Cardiac muscle cell (in vitro differentiated cells and primary cell): ENCODE measurements around the gene DDC. TPM values are rescaled to one million over a fixed set of nuclear protein-coding genes. Genes with fewer than 3 reads are reported as not detected.

Source experiments
- DNase-seq, 2 donors: peaks; one replicate each; pipeline versions ENCODE4 v3.0.0 to v3.0.0-alpha.2; 2010 to 2017; ENCODE audit warnings: low read depth in 1 of 2, low spot score in 1 of 2
- H3K27ac ChIP-seq: fragments of 200-600 bp; sonication (generic); 2 replicates; pipeline ENCODE4 v1.5.1; 2016
- H3K27me3 ChIP-seq: fragments of 200-600 bp; sonication (generic); 2 replicates; pipeline ENCODE4 v1.6.0; 2016; ENCODE audit warnings: control low read depth
- H3K36me3 ChIP-seq: fragments of 200-600 bp; sonication (generic); 2 replicates; pipeline ENCODE4 v1.5.1; 2016; ENCODE audit warnings: control low read depth
- H3K4me1 ChIP-seq: fragments of 200-600 bp; sonication (generic); 2 replicates; pipeline ENCODE4 v1.8.1; 2017; ENCODE audit warnings: low read depth, mild to moderate bottlenecking, mixed run types
- H3K4me3 ChIP-seq: fragments of 200-600 bp; sonication (generic); 2 replicates; pipeline ENCODE4 v1.5.1; 2016; ENCODE audit warnings: mild to moderate bottlenecking
- H3K9me3 ChIP-seq: fragments of 200-600 bp; sonication (generic); 2 replicates; pipeline ENCODE4 v1.5.1; 2017; ENCODE audit warnings: low read depth, mild to moderate bottlenecking, control low read depth
- polyA plus RNA-seq: library from polyadenylated mRNA; unstranded; fragments of >200 nt; fragmentation: Nextera tagmentation; extraction: Ambion mirVana; gene quantifications from 2 replicates; pipeline ENCODE4 v1.2.1, GENCODE V29; 2016
- total RNA-seq: library from RNA; depleted of rRNA; stranded (reverse); fragments of >200 nt; gene quantifications from 2 replicates; pipeline ENCODE4 v1.2.3, GENCODE V29; 2016
- TF ChIP-seq, protein P1 (sequence below): IDR thresholded peaks from 2 replicates; pipeline ENCODE4 v1.5.1; 2012; ENCODE audit warnings: low read depth, mild to moderate bottlenecking, low read length

DDC gene
- total and polyA plus RNA-seq, 2 experiments from 2014 or later = not detected

DNA sequence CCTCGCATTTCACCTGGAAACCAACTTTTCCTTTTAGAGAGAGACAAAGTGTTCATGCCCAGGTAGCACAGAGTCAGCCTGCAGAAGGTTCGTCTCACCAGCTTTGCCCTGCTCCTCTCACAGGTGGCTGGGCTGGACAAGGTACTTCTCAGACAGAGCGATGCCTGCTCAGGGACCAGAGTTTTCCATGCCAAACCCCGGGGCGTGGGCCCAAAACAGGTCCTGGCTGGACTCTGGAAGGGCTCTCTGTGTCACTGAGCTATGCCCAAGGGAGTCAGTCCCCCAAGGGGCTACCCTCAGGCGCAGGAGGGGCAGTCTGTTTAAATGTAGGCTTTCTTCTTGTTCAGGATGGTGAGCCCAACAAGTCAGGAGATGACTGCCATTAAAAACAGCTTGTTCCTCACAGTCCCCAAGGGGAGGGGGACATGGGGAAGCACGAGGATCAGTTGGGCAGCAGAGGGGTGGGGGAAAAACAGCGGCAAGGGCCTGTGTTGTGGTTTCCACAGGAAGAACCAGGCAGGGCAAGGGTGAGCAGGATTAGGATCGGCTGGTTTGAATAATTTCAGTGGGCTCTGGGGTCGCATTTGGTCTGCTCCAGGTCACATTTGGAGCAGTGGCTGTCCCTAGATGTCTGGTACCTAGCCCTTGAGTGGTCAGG lies 59.5 kb downstream of the DDC start:
- Histone ChIP-seq H3K36me3 (no peaks in the 10 kb centered on the region), H3K9me3 (no peaks in the 10 kb centered on the region), H3K4me3 (no peak overlapping the region), H3K27me3 (no peaks in the 10 kb centered on the region), H3K4me1 (no peaks in the 10 kb centered on the region), H3K27ac (no peak overlapping the region)
- TF ChIP-seq, protein P1, sequence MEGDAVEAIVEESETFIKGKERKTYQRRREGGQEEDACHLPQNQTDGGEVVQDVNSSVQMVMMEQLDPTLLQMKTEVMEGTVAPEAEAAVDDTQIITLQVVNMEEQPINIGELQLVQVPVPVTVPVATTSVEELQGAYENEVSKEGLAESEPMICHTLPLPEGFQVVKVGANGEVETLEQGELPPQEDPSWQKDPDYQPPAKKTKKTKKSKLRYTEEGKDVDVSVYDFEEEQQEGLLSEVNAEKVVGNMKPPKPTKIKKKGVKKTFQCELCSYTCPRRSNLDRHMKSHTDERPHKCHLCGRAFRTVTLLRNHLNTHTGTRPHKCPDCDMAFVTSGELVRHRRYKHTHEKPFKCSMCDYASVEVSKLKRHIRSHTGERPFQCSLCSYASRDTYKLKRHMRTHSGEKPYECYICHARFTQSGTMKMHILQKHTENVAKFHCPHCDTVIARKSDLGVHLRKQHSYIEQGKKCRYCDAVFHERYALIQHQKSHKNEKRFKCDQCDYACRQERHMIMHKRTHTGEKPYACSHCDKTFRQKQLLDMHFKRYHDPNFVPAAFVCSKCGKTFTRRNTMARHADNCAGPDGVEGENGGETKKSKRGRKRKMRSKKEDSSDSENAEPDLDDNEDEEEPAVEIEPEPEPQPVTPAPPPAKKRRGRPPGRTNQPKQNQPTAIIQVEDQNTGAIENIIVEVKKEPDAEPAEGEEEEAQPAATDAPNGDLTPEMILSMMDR = no peak
- no peak for DNase-seq

DNA sequence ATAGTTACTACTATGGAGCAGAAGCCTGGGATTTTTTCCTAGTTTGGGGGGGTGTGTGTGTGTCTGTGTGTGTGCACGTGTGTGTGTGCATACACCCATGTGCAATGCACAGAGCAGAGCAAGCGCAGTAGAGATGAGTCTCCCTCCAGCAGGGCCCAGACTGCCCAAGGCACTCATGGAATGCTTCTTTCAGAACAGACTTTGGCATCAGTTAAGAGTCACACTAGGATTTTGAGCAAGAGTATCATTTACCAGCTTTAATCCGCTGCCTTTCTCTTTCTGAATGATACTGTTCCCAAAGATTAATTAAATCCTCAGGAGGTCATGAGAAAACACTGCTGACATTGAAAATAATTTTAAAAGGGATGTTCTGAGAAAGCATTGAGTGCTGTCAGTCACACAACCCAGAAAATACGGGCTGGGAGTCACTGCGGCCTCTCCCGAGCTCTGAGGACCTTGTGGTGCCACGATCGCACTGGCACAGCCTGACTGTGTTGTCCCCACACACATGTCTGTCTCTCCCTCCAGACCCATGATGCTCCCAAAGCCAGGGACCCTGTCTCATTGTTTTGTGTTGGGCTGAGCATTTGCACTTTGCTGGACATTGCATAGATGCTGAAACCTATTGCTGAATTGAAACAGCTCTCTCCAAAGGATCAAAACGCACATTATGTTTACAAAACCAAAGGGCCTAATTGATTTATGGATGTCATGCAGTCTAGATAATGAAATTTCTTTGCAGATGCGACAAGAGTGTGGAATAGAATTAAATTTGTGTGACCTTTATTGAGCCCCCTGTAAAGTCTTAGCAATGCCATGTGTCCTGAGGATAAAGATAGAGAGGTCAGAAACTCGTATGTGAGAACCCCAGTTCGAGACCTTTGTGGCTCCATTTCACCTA lies 60.3 kb downstream of the DDC start:
- Histone ChIP-seq H3K4me1 (no peaks in the 10 kb centered on the region), H3K27ac (no peak overlapping the region), H3K27me3 (no peaks in the 10 kb centered on the region), H3K4me3 (no peak overlapping the region), H3K9me3 (no peaks in the 10 kb centered on the region), H3K36me3 (no peaks in the 10 kb centered on the region)
- peak in 1 of 2 donors; percentile 29 for DNase-seq
- TF ChIP-seq, protein P1 = no peak

DNA sequence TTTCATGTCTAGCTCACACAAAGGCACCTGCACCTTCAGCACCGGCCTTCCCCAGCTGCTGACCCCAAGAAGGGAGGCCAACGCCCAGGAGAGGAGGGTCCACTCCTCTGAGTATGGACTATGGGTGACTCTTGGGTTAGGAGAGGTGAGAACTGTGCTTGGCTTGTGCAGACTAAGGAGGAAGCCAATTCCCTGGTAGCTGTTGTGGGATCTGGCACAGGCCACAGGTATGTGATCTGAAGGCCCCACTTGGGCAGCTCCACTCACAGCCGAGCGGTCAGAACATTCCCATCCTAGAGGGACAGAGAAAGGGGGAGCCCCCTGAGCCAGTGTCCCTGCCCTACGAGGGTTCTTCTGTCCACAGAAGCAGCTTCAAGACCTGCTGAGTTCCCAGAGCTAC lies 62.3 kb downstream of the DDC start:
- Histone ChIP-seq H3K9me3 (no peaks in the 10 kb centered on the region), H3K27ac (no peak overlapping the region), H3K4me3 (no peak overlapping the region), H3K4me1 (no peaks in the 10 kb centered on the region), H3K27me3 (no peaks in the 10 kb centered on the region), H3K36me3 (no peaks in the 10 kb centered on the region)
- peak in 1 of 2 donors; percentile 57 for DNase-seq
- TF ChIP-seq, protein P1 = no peak

DNA sequence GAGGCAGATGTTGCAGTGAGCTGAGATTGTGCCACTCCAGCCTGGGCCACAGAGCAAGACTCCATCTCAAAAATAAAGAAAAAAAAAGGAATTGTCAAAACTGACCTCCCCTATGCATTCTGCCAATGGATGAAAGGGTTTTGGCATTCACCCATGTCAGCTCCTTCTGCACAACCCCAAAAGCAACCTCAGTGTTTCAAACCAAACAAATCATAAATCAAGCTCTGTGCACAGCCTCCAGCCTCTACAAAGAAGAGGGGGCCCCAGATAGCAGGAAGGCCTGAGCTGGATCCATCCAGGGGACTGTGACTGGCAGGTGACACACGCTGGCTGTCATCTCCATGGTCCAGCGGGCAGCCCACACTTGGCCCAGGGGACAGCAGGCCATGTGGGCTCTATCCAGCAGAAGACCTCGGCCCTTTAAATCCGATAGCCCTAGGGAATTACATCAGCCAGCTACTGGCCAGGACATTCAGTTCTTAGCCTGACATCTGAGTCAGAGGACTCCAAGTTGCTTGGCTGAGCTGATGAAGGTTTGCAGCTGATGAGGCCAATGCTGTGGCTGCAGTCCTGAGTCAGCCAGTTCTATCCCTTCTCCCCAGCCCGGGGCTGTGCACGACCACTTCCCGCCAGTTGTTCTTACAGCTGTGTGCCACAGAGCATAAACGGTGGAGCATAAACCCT lies 63.1 kb downstream of the DDC start:
- Histone ChIP-seq H3K9me3 (no peaks in the 10 kb centered on the region), H3K36me3 (no peaks in the 10 kb centered on the region), H3K27ac (no peak overlapping the region), H3K4me1 (no peaks in the 10 kb centered on the region), H3K4me3 (no peak overlapping the region), H3K27me3 (no peaks in the 10 kb centered on the region)
- DNase-seq = peak in 1 of 2 donors; percentile 97
- TF ChIP-seq, protein P1 = no peak

DNA sequence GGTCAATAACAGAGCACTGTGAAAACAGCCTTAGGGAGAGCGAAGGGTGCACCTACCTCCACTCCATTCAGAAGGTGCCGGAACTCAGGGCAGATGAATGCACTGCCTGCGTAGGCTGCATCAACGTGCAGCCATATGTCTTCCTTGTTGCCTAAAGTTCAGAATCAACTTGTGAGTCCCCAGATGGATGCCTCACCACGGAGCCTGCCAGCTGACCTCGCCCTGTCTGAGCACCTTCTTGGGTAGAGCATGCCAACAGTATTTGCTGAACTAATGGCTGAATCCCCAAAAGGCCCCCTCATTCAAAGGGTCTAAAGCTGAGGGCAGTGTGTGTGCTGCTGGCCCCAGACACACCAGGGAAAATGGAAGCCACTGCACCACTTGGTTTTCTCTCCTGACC lies 66.1 kb downstream of the DDC start:
- H3K27me3 ChIP-seq = no peaks in the 10 kb centered on the region
- H3K36me3 ChIP-seq = no peaks in the 10 kb centered on the region
- no peaks in the 10 kb centered on the region for H3K4me1 ChIP-seq
- TF ChIP-seq, protein P1 = no peak
- no peak overlapping the region for H3K4me3 ChIP-seq
- no peak overlapping the region for H3K27ac ChIP-seq
- H3K9me3 ChIP-seq = no peaks in the 10 kb centered on the region
- no peak for DNase-seq
